D341Med (cell line): ENCODE results near the gene ZNF148.
"Not testable (repeated sequence)": the region's sequence is repeated elsewhere in the genome, so short reads cannot be mapped to it uniquely, and the experiment has no call there.

Experiments used
- DNase-seq: peaks from one replicate; pipeline ENCODE4 v3.0.0; 2012; ENCODE audit warnings: low spot score

ZNF148 gene

DNA sequence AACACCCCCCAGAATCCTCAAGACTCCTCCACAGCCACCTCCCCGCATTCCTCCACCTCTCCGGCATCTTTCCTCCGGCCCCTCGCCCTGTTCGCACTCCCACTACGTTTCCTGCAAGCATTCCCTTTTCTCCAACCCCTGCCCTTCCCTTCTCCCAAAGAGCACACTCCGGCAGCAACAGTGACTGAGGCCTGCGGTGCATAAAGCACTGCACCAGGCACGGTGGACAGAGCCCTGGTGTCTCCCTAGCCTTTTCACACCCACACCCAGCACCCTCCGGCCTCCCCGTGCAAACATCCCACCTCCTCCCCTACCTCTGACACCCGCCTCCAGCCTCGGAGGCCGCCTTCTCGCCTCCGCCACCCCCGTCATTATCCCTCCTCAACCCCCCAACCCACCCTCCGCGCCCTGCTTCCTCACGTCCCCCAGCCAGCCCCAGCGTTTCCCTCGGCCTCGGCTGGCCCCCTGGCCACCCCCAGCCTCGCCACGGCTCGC, 577 bp downstream of the ZNF148 start:
- no peak for DNase-seq

DNA sequence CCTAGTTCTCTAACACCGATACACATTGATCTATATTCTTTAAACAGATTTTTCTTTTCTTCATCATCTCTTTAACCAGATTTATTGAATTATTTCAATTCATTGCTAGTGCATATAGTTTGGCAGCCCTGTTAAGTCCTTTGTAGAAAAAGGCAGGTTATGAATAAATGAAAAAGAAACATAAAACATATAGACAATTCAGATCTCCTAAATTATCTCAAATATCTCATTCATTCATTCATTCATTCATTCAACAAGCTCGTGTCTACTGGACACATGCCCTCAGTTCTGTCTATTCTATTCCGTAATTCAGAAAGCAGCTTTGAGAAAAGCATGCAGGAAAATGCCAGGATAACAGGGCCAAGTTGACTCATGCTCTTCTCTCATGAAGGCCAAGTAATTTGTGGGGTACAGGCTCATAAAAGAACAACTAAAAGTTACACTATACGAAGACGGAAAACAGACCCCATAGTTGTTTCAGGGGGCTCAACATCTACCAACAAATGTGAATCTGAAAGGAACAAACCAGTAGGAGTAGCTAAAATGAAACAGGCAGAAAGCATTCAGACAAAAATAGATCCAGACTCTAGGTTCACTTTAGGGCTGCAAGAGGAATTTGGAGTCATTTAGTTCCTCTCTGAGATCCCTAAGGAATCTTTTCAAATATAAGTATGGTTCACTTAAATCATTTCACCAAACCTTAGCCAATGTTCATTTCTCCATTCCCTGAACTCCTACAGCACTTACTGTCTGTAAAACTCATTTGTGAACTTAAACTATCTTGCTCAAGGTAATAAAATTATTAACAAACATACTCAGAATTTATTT, 7.5 kb downstream of the ZNF148 start:
- DNase-seq: no peak

DNA sequence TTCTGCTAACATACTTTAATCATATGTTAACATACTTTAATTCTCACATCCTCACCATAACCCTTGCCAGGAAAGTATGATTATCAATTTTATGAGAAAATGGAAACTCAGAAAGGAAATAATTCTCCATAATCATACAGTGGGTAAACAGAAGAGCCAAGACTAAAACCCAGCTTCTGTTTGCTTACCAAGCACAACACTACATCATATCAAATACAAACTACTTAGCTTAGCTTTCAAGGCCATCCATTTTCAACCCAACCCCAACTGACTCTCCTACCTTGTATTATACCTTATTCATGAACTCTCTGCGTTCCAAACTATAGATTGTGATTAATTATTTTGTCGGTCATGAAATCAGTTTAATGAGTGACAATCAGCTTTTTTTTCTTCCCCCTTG, 9.0 kb downstream of the ZNF148 start:
- DNase-seq: no peak

DNA sequence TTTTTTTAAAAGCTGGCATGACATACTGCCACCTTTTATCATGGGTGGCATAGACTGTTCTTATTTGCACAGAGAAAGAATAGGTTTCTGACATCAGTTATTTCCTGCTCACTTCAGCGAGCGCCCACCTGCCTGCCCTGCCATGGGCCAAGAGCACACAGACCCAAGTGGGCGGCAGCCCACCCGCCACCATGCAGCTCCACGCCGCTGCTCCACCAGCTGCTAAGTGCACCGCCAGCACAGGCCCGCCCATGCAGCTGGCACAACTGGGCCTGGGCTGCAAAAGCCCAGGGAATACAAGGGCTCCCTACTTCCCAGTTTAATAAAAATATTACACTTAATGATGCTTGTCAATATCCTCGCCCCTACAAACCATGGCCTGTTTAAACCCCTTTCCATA, 15.4 kb downstream of the ZNF148 start:
- DNase-seq: no peak

DNA sequence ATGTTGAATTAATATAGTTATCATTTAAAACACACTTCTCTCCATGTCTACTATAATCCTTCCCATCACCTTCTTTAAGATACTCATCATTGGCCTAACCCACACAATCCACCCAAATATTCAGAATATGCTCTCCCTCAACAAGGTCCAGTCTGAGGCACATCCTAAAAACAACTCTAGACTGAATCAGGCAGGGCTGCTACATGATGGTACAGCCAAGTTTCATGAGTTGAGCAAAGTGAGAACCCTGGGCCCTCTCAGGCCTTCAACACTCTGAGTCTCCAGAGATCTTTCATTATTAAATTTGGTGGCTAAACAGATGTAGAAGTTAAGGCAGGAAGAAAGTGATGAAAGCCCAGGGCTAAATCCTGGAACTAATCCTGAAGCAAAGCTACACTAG, 16.2 kb downstream of the ZNF148 start:
- DNase-seq: no peak

DNA sequence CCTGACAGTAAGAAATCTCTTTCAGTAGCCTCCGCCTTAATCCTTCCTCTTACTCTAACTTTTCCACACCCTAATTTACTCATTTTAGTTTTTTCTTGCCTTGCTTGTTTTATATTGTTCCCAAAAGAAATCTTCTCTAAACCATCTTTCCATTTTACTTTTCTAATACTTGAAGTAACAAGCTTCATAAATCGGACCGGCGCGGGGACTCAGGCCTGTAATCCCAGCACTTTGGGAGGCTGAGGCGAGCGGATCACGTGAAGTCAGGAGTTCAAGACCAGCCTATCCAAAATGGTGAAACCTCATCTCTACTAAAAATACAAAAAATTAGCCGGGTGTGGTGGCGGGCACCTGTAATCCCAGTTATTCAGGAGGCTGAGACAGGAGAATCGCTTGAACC, 17.3 kb downstream of the ZNF148 start:
- DNase-seq: no peak

DNA sequence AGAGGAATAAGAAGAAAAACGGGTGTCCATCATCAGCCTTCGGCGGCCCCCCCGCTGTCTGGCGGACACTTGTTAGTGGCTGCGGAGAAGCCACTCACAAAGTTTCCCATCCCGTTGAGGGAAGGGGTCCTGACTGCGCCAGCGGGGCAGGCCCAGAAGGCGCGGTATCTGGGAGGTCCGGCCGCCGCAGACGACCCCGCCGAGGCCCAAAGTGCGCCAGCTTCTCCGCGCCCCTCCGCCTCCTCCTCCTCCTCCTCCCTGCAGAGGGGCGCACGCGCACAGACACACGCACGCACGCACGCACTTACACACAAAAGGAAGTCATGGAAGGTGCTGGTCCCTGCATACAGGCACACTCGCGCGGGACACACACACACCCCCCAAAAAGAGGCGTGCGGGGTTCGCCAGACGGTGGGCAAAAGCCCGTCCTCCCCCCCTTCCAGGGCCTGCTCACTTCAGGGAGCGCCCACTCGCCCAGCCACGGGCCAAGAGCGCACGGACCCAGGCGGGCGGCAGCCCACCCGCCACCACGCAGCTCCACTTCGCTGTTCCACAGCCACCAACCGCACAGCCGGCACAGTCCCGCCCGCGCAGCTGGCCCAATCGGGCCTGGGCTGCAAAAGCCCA, 18.0 kb downstream of the ZNF148 start:
- DNase-seq: peak; percentile 80

DNA sequence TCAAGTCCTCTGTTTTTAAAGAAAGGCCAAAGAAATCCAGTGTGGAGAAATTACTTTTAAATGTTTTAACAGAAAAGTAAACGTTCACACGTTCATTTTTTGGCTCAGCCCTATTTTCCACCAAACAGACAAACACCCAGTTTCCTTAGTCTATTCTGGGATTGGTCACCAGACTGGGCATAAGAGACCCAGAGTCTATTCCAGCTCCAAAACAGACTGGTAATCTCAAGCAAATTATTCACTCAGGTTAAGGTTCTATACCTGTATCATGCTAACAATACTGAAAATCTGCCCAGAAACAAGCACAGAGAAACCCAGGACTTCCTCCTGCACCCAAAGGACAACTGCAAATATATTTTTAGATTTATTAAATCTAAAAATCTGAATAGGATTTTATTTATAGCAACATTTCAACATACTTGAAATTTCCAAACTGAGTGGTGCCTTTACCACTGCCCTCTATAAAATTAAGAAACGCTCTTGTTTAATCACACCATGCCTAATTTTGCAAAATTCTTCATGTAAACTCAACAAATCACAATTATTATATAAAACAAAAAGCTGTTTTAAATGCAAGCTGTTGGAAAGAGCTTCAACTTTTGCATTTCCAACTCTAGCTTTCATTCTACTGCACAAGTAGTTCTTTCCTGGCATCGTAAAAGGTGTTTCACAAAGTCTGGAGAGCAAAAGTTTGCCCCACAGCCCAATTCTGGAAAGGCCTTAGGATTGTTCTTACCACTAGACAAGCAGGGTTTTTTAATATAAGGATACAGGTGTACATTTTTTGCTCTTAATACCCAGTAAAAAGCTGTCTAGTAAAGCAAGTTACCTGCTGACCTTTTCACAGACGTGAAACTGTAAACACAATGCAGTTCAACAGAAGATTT, 18.7 kb downstream of the ZNF148 start:
- DNase-seq: no peak

DNA sequence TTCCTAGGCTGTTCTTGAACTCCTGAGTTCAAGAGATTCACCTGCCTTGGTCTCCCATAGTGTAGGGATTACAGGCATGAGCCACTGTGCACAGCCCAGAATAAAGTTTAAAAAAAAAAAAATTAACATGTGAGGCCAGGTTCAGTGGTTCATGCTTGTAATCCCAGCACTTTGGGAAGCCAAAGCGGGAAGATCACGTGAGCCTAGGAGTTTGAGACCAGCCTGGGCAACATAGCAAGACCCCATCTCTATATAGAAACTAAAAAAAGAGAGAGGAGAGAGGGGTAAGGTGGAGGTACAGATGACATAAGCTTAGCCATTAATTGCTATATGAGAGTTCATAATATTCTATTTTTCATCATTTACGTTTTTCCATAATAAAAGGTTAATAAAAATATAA, 21.5 kb downstream of the ZNF148 start:
- no peak for DNase-seq

DNA sequence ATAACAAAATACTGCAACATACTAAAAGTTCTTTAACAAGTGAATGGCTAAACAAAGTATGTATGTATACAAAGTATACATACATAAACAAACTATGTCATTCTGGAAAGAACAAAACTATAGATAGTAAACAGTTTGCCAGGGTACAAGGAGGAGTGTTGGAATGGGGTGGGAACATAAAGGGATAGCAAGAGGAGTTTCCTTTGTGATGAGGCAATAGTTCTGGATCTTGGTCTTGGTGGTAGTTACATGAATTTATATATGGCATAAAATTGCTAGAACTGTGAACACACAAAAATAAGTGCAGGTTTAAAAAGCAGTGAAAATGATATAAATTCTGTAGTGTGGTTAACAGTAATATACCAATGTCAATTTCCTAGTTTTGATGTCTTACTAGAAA, 22.0 kb downstream of the ZNF148 start:
- DNase-seq: no peak

DNA sequence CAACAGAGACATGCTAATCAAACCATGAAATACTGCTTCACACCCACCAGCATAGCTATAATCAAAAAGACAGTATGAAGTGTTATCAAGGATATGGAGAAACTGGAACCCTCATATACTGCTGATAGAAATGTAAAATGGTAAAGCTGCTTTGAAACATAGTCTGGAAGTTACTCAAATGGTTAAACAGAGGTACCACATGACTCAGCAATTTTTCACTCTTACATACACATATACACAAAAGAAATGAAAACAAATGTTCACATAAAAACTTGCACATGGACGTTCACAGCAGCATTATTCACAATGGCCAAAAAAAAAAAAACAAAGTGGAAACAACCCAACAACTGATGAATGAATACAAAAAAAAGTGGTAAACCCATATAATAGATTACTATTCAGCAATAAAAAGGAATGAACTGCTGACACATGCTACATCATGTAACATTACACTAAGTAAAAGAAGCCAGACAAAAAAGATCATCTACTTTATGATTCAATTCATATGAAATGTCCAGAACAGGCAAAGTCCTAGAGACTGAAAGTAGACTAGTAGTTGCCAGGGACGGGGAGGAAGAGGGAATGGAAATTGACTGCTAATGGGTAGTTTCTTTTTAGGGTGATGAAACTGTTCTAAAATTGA, 23.2 kb downstream of the ZNF148 start:
- no peak for DNase-seq

DNA sequence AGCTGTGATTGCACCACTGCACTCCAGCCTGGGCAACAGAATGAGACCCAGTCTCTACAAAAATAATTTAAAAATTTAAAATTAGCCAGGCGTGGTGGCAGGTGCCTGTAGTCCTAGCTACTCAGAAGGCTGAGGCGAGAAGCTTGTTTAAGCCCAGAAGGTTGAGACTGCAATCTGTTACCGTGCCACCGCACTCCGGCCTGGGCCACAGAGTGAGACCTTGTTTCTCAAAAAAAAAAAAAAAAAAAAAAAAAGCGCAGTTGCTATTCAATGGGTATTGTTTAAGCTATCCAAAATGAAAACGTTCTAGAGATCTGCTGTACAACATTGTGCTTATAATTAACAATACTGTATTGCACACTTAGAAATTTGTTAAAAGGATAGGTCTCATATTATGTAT, 24.0 kb downstream of the ZNF148 start:
- no peak for DNase-seq

DNA sequence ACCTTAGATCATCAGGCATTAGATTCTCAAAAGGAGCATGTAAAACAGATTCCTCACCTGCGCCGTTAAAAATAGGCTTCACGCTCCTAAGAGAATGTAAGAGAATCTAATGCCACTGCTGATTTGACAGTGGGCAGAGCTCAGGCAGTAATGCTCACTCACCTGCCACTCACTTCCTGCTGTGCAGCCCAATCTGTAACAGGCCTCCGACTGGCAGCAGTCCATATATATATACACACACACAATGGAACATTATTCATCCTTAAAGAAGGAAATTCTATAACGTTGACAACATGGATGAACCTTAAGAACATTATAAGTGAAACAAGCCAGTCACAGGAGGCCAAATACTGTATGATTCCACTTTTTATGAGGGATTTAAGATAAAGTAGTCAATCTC, 24.5 kb downstream of the ZNF148 start:
- no peak for DNase-seq

DNA sequence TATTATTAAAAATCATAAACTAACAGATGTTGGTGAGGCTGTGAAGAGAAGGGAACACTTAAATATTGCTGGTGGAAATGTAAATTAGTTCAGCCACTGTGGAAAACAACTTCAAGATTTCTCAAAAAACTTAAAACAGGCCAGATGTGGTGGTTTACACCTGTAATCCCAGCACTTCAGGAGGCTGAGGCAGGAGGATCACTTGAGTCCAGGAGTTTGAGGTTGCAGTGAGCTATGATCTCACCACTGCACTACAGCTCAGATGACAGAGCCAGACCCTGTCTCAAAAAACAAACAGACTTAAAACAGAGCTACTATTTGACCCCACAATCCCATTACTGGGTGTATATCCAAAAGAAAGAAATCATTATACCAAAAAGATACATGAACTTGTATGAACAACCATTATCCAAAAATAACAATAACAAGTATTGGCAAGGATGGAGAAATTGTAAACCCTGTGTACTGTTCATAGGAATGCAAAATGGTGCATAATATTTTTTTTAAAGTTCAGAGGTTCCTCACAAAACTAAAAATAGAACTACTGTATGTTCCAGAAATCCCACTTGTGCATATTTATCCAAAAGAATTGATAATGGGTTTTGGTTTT, 25.5 kb downstream of the ZNF148 start:
- DNase-seq: no peak

DNA sequence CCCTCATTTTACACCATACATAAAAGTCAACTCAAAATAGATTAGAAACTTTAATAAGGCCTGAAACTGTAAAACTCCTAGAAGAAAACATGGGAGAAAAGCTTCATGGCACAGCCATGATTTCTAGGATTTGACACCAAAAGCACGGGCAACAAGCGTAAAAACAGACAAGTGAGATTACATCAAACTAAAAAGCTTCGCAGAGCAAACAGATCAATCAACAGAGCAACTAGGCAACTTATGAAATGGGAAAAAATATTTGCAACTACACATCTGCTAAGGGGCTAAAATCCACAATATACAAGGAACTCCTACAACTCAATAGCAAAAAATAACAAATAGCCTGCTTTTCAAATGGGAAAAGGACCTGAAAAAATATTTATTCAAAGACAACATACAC, 26.1 kb downstream of the ZNF148 start:
- no peak for DNase-seq

DNA sequence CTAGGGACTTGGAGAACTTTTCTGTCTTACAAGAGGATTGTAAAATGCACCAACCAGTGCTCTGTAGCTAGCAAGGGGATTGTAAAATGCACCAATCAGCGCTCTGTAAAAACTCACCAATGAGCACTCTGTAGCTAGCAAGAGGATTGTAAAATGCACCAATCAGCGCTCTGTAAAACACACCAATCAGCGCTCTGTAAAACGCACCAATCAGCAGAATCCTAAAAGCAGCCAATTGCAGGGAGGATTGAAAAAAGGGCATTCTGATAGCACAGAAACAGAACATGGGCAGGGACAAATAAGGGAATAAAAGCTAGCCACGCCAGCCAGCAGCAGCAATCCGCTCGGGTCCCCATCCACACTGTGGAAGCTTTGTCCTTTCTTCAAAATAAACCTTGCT, 31.8 kb downstream of the ZNF148 start:
- DNase-seq: not testable (repeated sequence)

DNA sequence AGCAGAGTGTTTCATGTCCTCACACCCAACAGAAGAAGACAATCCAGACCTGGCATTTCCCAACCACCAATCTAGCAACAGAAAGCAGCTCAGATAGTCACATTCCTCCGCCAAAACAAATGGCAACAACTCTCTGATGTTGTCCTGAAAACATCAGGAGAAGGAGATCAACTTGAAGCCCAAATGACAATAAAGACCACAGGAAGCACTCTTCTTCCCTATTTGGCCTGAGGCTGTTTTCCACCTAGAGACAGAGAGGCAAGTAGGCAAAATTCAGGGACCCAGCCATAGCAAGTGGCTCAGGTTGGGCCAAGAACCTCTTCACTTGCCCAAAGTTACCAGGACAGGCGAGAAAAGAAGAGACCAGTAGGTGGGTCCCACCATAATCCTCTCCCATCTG, 35.0 kb downstream of the ZNF148 start:
- no peak for DNase-seq

DNA sequence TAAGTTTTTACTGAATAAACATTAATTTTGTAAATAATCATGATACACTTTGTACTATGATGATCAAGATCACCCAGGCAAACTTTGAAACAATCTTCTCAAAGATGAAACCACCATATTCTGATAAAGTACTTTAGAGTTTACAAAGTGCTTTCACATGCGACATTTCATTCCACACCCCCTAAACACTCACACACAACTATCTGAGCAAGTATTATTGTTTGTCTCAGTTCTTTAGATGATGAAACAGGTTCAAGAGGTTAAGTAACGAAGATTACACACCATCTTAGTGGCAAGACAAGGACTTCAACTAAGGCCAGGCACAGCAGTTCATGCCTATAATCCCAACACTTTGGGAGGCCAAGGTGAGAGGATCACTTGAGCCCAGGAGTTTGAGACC, 37.6 kb downstream of the ZNF148 start:
- no peak for DNase-seq

DNA sequence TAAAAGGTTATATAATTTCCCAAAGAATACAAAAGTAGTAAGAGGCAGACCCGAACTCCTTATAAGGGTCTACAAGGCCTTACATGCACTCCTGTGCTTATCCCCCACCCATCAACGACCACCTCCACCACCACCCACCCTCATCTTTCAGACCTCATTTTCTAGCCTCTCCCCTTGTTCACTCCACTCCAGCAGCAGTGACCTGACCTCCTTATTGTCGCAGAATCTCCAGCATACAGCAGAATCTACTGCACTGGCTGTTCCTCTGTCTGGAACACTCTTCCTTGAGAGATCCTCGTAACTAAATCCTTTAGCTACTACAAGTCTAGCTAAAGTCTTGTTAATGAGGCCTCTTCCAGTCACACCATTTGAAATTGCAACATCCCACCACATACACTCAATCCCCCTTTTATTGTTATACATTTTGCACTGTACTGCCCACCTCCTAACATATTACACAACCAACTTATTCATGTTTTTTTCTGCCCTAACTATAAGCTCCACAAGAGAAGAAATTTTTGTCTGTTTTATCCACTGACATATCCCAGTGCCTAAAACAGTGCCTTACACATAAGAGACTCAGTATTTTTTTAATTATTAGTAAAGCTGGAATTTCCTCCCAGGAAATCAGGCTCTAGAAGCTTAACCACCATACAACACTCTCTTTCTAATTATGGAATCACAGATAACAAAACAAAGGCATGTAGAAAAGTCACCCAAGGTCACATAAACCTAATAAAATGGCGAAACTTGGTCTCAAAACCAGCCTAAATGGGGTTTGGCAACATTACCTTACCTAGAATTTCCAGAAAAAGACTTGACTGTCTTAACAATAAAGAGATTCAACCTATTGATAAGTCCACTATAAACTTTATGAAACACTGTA, 40.2 kb downstream of the ZNF148 start:
- no peak for DNase-seq

DNA sequence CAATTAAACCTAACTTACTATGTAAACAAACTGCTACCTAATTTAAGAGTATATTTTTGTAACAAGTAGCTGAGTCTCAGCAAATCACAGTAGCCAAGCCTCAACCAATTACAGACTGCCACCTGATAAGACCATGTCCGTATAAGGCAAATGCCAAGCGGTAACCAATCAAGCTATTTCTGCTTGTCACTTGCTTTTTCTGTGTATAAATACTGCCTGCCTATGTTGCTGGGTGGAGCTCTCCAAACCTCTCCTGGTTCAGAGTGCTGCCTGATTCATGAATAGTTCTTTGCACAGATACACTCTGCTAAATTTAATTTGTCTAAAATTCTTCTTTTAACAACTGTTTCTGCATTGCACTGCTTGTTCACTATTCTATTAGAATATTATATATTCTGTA, 42.6 kb downstream of the ZNF148 start:
- DNase-seq: no peak

DNA sequence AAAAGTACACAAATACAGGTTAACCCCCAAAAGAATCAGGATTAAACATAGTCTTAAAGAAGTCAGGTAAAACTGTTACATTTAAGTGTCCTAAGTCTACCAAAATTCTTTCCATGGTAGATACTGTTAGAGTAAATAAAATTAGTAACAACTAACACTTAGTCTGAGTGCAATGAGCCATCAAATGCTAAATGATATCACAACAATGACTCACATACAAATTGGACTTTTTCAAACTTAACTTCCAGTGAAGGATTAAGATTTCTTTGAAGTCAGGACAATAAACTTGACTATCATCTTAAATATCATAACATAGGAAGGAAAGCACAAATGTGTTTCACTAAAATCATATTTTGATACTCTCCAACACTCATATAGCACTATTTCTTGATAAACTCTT, 43.9 kb downstream of the ZNF148 start:
- DNase-seq: no peak
